Activated T-helper 17 cell treated with anti-CD3 and anti-CD28 coated beads, Interleukin-2, amount 50 U/mL, for 72 hours (primary cell): Measurements from ENCODE around the gene DNASE1L1. TPM values are rescaled to one million over a fixed set of nuclear protein-coding genes. Genes with fewer than 3 reads are reported as not detected.

Experiments used
- ATAC-seq: fragments of 150-1000 bp; cut with Tn5 transposase; replicated peaks from 2 replicates; pipeline ENCODE4 v1.10.0; 2021; ENCODE audit warnings: mild to moderate bottlenecking, moderate library complexity
- H3K27ac Mint-ChIP-seq: one replicate; pipeline ENCODE4 v1.8.0; 2022; ENCODE audit warnings: mixed read lengths
- H3K27me3 Mint-ChIP-seq: one replicate; pipeline ENCODE4 v1.8.0; 2022; ENCODE audit warnings: mixed read lengths
- H3K36me3 Mint-ChIP-seq: one replicate; pipeline ENCODE4 v1.8.0; 2022; ENCODE audit warnings: low read depth, mild to moderate bottlenecking, mixed read lengths
- H3K4me1 Mint-ChIP-seq: one replicate; pipeline ENCODE4 v1.8.0; 2022; ENCODE audit warnings: mixed read lengths
- H3K4me3 Mint-ChIP-seq: one replicate; pipeline ENCODE4 v1.8.0; 2022; ENCODE audit warnings: mild to moderate bottlenecking, mixed read lengths
- H3K9me3 Mint-ChIP-seq: one replicate; pipeline ENCODE4 v1.8.0; 2022; ENCODE audit warnings: mixed read lengths
- total RNA-seq, 2 donors: library from RNA; stranded (reverse); gene quantifications; one replicate each; pipeline ENCODE4 v1.2.3, GENCODE V29; 2022

The DNASE1L1 gene
- total RNA-seq, 2 donors from 2014 or later = 13.9 to 16.7 TPM

DNA sequence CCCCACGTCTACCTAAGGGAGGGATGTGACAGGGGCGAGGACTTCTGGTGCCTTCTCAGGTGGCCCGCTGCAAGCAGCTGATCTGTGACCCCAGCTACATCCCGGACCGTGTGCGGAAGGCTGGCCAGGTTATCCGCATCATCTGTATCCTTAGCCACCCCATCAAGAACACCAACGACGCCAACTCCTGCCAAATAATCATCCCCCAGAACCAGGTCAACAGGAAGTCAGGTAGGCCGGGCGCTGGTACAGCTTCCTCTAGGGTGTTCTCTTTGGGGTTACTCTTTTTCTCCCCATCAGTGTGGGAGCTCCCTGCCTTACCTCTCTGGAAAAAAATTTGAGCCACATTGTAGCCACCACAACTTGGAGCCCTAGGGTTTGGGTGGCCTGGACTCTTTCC lies 32.5 kb upstream of the DNASE1L1 start:
- ATAC-seq = no peak
- H3K36me3 Mint-ChIP-seq = peaks cover 72% of the 10 kb centered on the region
- no peaks in the 10 kb centered on the region for H3K9me3 Mint-ChIP-seq
- peak overlapping the region; percentile 37 for H3K4me3 Mint-ChIP-seq
- H3K27me3 Mint-ChIP-seq = no peaks in the 10 kb centered on the region
- no peaks in the 10 kb centered on the region for H3K4me1 Mint-ChIP-seq
- no peak overlapping the region for H3K27ac Mint-ChIP-seq

DNA sequence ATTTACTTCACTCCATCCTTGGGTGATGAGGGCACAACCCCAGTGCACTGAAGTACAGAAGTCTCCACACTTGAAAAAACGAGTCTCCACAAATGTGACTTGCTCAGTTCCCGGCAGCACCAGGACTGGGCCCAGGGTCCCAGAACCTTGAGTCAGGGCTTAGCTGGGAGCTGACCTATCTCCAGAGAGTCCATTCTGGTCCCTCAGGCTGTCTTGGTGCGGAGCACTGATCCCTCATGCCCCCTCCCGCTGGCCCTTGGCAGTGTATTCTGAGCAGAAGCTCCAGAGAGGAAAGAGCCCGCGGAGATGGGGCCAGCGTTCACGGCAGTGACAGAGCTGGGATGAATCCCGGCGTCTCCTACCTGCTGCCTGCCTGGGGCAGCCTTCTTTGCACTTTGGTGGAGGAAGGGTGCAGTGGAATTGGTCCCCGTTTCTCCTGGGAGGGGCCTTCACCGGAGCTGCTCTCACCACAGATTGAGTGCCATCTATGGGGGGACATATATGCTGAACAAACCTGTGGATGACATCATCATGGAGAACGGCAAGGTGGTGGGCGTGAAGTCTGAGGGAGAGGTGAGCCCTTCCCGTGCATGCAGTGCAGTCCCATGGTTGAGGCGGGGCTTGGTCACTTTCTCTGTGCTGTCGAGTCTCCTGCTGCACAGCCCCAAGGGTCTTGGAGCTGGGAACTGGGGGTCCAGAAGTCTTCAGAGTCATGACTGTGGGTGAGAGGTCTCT lies 31.7 kb upstream of the DNASE1L1 start:
- peak overlapping the region; percentile 37 for H3K4me3 Mint-ChIP-seq

DNA sequence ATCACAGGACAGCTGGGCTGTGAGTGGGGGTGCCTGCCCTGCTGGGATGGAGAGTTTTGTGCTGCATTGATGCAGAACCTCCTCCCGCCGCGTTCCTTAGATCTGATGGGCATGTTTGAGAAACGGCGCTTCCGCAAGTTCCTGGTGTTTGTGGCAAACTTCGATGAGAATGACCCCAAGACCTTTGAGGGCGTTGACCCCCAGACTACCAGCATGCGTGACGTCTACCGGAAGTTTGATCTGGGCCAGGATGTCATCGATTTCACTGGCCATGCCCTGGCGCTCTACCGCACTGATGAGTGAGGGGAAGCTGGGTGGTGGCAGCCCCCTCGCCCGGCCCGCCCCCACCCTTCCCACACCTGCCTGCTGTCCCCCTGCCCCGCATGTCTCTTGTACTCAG lies 30.8 kb upstream of the DNASE1L1 start:
- no peaks in the 10 kb centered on the region for H3K27me3 Mint-ChIP-seq
- peaks cover 76% of the 10 kb centered on the region for H3K36me3 Mint-ChIP-seq
- no peak overlapping the region for H3K27ac Mint-ChIP-seq
- H3K4me1 Mint-ChIP-seq = peaks cover 6% of the 10 kb centered on the region
- no peaks in the 10 kb centered on the region for H3K9me3 Mint-ChIP-seq
- H3K4me3 Mint-ChIP-seq = peak overlapping the region; percentile 37
- no peak for ATAC-seq

More for the DNA sequence above, 31.7 kb upstream of the DNASE1L1 start:
- H3K27ac Mint-ChIP-seq = no peak overlapping the region
- peaks cover 72% of the 10 kb centered on the region for H3K36me3 Mint-ChIP-seq
- H3K9me3 Mint-ChIP-seq = no peaks in the 10 kb centered on the region
- ATAC-seq = no peak
- no peaks in the 10 kb centered on the region for H3K27me3 Mint-ChIP-seq
- H3K4me1 Mint-ChIP-seq = peaks cover 6% of the 10 kb centered on the region

DNA sequence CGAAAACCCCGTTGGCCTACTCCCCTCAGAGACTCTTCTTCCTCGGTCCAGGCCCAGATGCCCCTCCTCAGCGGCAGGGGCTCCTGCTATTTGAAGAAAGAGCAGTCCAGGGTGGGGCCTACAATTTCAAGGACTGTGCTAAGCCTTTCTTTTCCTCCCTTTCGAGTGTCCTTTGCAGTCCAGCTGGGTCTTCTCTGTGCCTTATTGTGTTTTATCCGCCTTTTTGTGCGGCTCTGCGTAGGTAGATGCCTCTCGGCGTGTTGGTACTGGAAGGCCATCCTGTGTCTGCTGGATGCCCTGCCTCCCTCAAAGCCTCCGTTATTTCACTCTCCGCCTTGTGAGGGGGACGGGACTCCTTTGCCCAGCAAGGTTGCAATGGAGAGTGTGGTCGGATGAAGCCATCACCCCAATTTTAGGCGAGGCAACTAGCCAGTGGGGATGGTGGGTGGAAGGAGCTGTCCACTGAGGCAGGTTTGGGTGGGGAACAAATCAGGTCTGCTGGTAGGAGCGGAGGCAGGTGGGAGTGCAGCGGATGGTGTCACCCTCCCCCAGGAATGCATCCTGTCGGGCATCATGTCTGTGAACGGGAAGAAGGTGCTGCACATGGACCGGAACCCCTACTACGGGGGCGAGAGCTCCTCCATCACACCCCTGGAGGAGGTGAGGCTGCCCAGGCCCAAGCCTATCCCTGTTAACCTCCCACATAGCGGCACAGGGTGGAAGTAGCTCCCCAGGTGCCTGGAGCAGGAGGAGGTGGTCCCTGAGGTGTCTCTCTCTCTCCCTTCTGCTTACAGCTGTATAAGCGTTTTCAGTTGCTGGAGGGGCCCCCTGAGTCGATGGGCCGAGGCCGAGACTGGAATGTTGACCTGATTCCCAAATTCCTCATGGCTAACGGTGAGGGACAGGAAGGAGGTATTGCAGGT lies 29.2 kb upstream of the DNASE1L1 start:
- H3K36me3 Mint-ChIP-seq = peaks cover 82% of the 10 kb centered on the region
- peak overlapping the region; percentile 91 for H3K27ac Mint-ChIP-seq
- H3K27me3 Mint-ChIP-seq = no peaks in the 10 kb centered on the region
- H3K4me3 Mint-ChIP-seq = peak overlapping the region; percentile 91
- no peak for ATAC-seq
- H3K9me3 Mint-ChIP-seq = no peaks in the 10 kb centered on the region
- peaks cover 6% of the 10 kb centered on the region for H3K4me1 Mint-ChIP-seq

DNA sequence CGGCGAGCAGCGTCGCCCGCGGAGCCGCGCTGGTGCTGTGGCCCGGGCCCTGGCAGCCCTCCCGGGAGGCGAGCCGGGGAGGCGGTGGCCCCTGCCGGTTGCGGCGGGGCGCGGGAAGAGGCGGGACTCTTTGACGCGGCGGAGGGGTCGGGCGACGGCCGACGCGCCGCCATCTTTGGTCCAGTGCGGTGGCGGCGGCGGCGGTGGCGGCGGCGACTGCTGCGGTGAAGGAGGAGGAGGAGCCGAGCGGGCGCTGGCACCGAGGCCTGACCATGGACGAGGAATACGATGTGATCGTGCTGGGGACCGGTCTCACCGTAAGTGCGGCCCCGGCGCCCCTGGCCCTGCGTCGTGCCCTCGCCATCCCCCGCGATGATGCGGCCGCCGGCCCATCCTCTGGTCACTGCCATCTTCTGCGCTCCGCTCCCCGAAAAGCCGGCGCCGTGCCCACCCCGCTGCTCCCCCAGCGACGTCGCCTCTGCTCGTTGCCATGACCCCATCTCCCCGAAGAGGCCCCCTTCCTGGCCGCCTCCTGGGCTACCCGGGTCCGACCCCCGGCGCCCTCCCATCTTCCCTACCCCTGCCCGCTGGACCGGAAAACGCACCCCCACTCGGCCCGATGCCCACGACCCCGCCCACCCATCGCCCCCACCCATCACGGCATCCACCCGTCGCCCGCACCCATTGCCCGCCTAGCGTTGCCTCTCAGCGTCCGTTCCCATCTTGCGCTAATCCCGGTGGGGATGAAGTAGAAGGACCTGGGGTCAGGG lies 28.1 kb upstream of the DNASE1L1 start, which contains the start of gene GDI1:
Gene GDI1 (plus strand): TSS at position 172 of the 770 bp plus-strand sequence. CDS start 101 bp downstream, at position 273.
- Mint-ChIP-seq H3K27ac (peak within 1 kb of the TSS; percentile 91), H3K4me1 (peaks cover 6% of the 10 kb centered on the region), H3K36me3 (peaks cover 76% of the 10 kb centered on the region), H3K4me3 (peak within 1 kb of the TSS; percentile 91), H3K27me3 (no peaks in the 10 kb centered on the region), H3K9me3 (no peaks in the 10 kb centered on the region)
- peak; percentile 67 for ATAC-seq

DNA sequence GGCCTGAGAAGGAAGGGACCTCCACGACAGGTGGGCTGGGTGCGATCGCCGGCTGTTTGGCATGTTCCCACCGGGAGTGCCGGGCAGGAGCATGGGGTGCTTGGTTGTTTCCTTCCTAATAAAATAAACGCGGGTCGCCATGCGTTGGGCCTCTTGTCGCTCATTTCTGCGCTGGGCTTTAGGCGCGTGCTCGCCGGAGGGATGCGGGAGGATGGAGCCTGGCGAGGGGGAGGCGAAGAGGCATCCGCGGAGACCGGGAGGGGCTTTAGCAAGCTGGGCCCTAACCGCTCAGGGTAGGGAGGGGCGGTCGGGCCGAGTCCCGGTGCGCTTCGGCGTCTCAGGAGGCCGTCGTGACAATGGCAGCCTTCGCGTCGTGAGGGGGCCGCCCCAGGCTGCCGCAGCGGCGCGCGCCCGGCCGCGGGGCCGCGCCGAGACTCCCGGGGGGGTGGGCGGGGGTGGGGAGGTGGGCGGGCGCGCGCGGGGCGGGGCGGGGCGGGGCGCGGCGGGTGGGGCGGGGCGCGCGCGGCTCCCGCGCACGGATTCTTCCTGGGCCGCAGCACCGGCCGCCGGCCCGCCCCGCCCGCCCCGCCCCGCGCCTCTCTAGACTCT lies 27.4 kb upstream of the DNASE1L1 start:
- peaks cover 69% of the 10 kb centered on the region for H3K36me3 Mint-ChIP-seq
- H3K27me3 Mint-ChIP-seq = no peaks in the 10 kb centered on the region
- peaks cover 6% of the 10 kb centered on the region for H3K4me1 Mint-ChIP-seq
- H3K9me3 Mint-ChIP-seq = no peaks in the 10 kb centered on the region
- H3K27ac Mint-ChIP-seq = peak overlapping the region; percentile 86
- peak overlapping the region; percentile 82 for H3K4me3 Mint-ChIP-seq
- ATAC-seq = peak; percentile 76

DNA sequence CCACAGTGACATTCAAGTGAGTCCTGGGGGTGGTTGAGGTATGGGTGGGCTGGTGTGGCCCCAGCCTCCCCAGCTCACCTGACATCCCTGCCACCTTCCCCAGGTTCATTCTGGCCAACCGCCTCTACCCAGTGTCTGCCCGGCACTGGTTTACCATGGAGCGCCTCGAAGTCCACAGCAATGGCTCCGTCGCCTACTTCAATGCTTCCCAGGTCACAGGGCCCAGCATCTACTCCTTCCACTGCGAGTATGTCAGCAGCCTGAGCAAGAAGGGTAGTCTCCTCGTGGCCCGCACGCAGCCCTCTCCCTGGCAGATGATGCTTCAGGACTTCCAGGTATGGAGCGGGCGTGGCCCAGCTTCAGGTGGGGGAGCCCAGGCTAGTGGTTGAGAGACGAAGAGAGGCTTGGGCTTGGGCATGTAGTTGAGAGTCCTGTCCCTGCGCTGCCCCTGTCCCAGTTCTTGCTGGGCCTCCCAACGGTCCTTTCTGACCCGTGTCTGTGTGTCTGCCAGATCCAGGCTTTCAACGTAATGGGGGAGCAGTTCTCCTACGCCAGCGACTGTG lies 26.2 kb upstream of the DNASE1L1 start:
- H3K27ac Mint-ChIP-seq = no peak overlapping the region
- ATAC-seq = no peak
- no peaks in the 10 kb centered on the region for H3K27me3 Mint-ChIP-seq
- peaks cover 65% of the 10 kb centered on the region for H3K36me3 Mint-ChIP-seq
- H3K4me3 Mint-ChIP-seq = no peak overlapping the region
- H3K4me1 Mint-ChIP-seq = peaks cover 12% of the 10 kb centered on the region
- H3K9me3 Mint-ChIP-seq = no peaks in the 10 kb centered on the region

DNA sequence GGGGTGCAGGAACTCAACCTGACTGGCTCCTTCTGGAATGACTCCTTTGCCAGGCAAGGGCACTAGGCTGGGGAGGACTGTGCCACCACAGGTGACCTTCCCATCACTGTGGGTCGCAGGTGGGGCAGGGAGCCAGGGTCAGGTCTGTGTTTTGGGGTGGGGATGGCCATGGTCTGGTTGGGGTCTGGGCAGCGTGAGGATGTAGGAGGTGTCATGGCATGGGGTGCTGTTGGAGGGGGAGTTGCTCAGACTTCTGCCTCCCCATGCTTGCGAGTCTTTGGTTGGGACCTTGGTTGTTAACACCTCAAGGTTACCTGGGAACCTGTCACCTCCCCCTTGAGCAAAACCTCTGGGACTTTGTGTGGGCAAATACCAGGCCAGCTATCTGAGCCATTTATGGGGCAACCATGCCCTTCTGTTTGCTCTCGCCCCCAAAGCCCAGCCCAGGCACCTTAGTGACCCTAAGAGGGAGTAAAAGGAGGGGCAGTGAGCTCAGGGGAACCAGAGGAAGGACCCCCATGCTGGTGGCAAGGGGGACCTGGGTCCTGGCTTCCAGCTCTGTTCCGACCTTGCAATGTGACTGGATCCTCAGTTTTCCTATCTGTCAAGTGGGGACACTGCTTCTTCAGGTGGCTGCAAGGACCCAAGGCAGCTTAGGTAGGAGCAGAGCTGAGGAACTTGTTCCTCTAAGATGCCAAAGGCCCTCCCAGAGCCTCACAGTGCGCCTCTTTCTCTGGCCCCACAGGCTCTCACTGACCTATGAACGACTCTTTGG lies 25.5 kb upstream of the DNASE1L1 start:
- no peaks in the 10 kb centered on the region for H3K27me3 Mint-ChIP-seq
- H3K4me1 Mint-ChIP-seq = peaks cover 12% of the 10 kb centered on the region
- ATAC-seq = no peak
- no peak overlapping the region for H3K4me3 Mint-ChIP-seq
- H3K27ac Mint-ChIP-seq = no peak overlapping the region
- H3K36me3 Mint-ChIP-seq = peaks cover 58% of the 10 kb centered on the region
- no peaks in the 10 kb centered on the region for H3K9me3 Mint-ChIP-seq

DNA sequence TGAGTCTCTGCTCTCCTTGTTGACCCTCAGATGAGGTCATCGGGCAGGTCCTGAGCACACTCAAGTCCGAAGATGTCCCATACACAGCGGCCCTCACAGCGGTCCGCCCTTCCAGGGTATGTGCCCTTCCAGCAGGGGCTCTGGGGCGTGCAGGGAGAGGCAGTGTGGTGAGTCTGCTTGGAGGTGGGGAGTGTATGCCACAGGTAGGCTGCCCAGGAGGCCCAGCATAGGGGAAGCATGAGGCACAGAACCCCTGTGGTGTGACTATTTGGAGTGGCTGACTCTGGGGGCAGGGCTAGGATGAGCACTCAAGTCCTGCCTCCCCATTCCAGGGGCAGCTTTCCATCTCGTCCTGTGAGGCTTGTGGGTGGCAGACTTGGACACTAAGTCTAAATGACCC lies 24.6 kb upstream of the DNASE1L1 start:
- no peak for ATAC-seq
- no peaks in the 10 kb centered on the region for H3K9me3 Mint-ChIP-seq
- peaks cover 49% of the 10 kb centered on the region for H3K36me3 Mint-ChIP-seq
- H3K4me1 Mint-ChIP-seq = peaks cover 12% of the 10 kb centered on the region
- no peaks in the 10 kb centered on the region for H3K27me3 Mint-ChIP-seq
- no peak overlapping the region for H3K27ac Mint-ChIP-seq
- no peak overlapping the region for H3K4me3 Mint-ChIP-seq

DNA sequence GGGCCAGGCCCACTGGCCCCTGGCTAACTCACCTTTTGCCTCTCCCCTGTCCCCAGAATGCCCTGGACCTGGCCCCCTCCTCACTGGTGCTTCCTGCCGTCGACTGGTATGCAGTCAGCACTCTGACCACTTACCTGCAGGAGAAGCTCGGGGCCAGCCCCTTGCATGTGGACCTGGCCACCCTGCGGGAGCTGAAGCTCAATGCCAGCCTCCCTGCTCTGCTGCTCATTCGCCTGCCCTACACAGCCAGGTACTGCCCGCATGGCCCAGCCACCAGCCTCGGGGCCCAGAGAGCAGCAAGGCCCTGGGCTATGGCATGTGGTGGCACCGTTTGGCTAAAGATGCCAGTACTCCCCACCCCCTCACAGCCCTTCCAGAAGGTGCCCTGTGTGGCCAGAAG lies 23.2 kb upstream of the DNASE1L1 start:
- Mint-ChIP-seq H3K4me3 (no peak overlapping the region), H3K4me1 (peaks cover 12% of the 10 kb centered on the region), H3K36me3 (peaks cover 35% of the 10 kb centered on the region), H3K27ac (no peak overlapping the region), H3K9me3 (no peaks in the 10 kb centered on the region), H3K27me3 (no peaks in the 10 kb centered on the region)
- no peak for ATAC-seq

DNA sequence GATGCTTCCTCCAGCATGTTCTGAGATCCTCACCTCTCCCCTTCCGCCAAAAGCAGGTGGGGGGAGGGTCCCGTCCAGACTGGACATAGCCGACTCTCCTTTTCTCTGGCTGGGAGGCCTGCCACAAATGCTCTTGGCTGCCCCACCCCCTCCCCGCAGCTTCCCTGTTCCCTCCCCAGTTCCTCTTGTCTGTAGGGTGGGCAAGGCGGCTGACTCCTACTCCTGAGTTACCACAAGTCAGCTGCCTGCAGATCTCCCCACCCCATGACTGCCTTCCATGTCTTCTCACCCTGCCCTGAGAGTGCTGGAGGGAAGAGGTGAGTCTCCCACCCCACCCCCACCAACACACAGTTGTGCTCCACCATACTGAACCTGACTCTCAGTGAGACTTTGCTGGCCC lies 22.3 kb upstream of the DNASE1L1 start:
- Mint-ChIP-seq H3K4me3 (no peak overlapping the region), H3K4me1 (peaks cover 12% of the 10 kb centered on the region), H3K27ac (no peak overlapping the region), H3K36me3 (peaks cover 31% of the 10 kb centered on the region), H3K9me3 (no peaks in the 10 kb centered on the region), H3K27me3 (no peaks in the 10 kb centered on the region)
- ATAC-seq = no peak

DNA sequence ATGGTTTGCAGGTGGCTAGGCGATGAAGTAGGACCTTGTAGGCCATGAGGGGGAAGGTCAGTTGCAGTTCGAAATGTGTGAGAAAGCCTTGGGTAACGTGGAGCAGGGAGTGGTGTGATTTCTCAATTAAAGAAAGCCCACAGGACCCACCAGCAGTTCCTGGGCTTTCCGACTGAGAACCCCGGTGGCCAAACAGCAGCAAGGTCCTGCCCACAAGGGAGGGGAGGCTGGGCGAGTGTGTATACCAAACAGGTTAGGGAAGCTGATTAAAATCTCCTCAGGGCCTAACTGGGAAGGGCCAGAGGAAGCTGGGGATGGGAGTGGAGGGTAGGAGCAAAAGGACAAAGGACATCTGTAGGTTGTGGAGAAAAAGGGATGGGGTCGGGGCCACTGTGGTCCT lies 21.9 kb upstream of the DNASE1L1 start:
- no peak for ATAC-seq
- Mint-ChIP-seq H3K27ac (peak overlapping the region; percentile 54), H3K4me1 (peaks cover 8% of the 10 kb centered on the region), H3K36me3 (peaks cover 27% of the 10 kb centered on the region), H3K27me3 (no peaks in the 10 kb centered on the region), H3K4me3 (peak overlapping the region; percentile 85), H3K9me3 (no peaks in the 10 kb centered on the region)

DNA sequence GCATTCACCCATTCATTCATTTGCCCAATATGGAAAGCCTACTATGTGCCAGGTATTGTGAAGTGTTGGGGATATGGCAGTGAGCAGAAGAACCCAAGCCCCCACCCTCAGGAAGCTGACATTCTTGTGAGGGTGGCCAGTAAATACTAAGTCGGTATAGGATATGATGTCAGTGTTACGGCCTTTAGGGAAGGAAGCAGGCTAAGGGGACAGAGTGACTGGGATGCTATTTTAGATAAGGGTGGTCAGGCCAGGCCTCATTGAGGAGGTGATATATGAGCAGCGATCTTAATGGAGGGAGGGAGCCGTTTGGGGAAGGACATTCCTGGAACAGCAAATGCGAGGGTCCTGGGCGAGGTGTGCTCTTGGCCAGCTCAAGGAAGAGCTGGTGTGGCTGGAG lies 21.4 kb upstream of the DNASE1L1 start:
- peaks cover 6% of the 10 kb centered on the region for H3K4me1 Mint-ChIP-seq
- no peak for ATAC-seq
- no peaks in the 10 kb centered on the region for H3K9me3 Mint-ChIP-seq
- peak overlapping the region; percentile 85 for H3K4me3 Mint-ChIP-seq
- H3K36me3 Mint-ChIP-seq = peaks cover 22% of the 10 kb centered on the region
- peak overlapping the region; percentile 54 for H3K27ac Mint-ChIP-seq
- H3K27me3 Mint-ChIP-seq = no peaks in the 10 kb centered on the region
